OCI-LY1 (cell line): ENCODE measurements around the gene OGFR.

ENCODE experiments used
- CTCF ChIP-seq: fragments of 200-600 bp; sonication (generic), shearing (Covaris generic); IDR thresholded peaks from 2 replicates; pipeline ENCODE4 v1.5.1; 2017; ENCODE audit warnings: mild to moderate bottlenecking, antibody characterized with exemption, low read length, moderate library complexity, mixed read lengths
- EZH2 ChIP-seq: fragments of 200-600 bp; sonication (generic), shearing (Covaris generic); IDR thresholded peaks from 2 replicates; pipeline ENCODE4 v1.8.0; 2017; ENCODE audit warnings: borderline replicate concordance, mixed run types, mild to moderate bottlenecking, antibody characterized with exemption, low read length, moderate library complexity, mixed read lengths

GRCh38 chr20:62831361-62831788 is 26.7 kb downstream of the OGFR start:
- no peak for TF ChIP-seq EZH2
- no peak for TF ChIP-seq CTCF
